H1 (cell line): ENCODE data around the gene PTPRC. TPM values are rescaled to one million over a fixed set of nuclear protein-coding genes. Genes with fewer than 3 reads are reported as not detected.

Source experiments
- CTCF ChIA-PET: fragments of 300-600 bp; sonication (Branson Sonifier 250); formaldehyde crosslinking; loops from one replicate; lab custom pipeline; 2021; ENCODE audit not compliant: partially characterized antibody; lab: Charles Lee
- POLR2A ChIA-PET: fragments of 300-600 bp; sonication (Branson Sonifier 250); formaldehyde crosslinking; loops from one replicate; lab custom pipeline; 2021; ENCODE audit warnings: inconsistent platforms; ENCODE audit not compliant: partially characterized antibody; lab: Charles Lee
- DNase-seq, 2 experiments: peaks; one replicate each; pipeline versions ENCODE4 v3.0.0 to v3.0.0-alpha.2; 2010 to 2022; ENCODE audit warnings: low spot score in 2 of 2, low read depth in 1 of 2, mixed read lengths in 1 of 2
- FAIRE-seq: peaks from 2 replicates; lab custom pipeline; 2011; peaks lifted over from hg19 to GRCh38; lab: Jason Lieb, UNC
- H2AFZ ChIP-seq: 2 replicates; pipeline ENCODE4 v1.8.1; 2012; ENCODE audit warnings: low read length, inconsistent platforms
- H2AK5ac ChIP-seq: 2 replicates; pipeline ENCODE4 v1.6.1; 2013; ENCODE audit warnings: low read depth, low read length
- H2BK120ac ChIP-seq: replicated peaks from 2 replicates; pipeline ENCODE3; 2013; ENCODE audit warnings: low read depth, low read length, inconsistent platforms
- H2BK12ac ChIP-seq: 2 replicates; pipeline ENCODE4 v1.6.1; 2013; ENCODE audit warnings: low read depth, low read length
- H2BK15ac ChIP-seq: 2 replicates; pipeline ENCODE4 v1.6.1; 2013; ENCODE audit warnings: low read length
- H2BK20ac ChIP-seq: 2 replicates; pipeline ENCODE4 v1.6.1; 2013; ENCODE audit warnings: low read length
- H2BK5ac ChIP-seq: 2 replicates; pipeline ENCODE4 v1.6.1; 2013; ENCODE audit warnings: low read depth, low read length
- H3K14ac ChIP-seq: 2 replicates; pipeline ENCODE4 v1.6.1; 2013; ENCODE audit warnings: inconsistent platforms; ENCODE audit not compliant: insufficient read length
- H3K18ac ChIP-seq: 2 replicates; pipeline ENCODE4 v1.6.1; 2013; ENCODE audit warnings: low read length; ENCODE audit errors: extremely low read depth
- H3K23ac ChIP-seq: 2 replicates; pipeline ENCODE4 v1.6.1; 2013; ENCODE audit warnings: inconsistent platforms; ENCODE audit not compliant: insufficient read length
- H3K23me2 ChIP-seq: 2 replicates; pipeline ENCODE4 v1.6.1; 2013; ENCODE audit warnings: low read depth, low read length
- H3K27ac ChIP-seq: 2 replicates; pipeline ENCODE4 v1.6.1; 2011; ENCODE audit warnings: low read depth, low read length, inconsistent platforms
- H3K27me3 ChIP-seq, 4 experiments: replicated peaks in 1 of 4; 1 replicate in 1 of 4; 2 replicates in 3 of 4; pipeline versions ENCODE4 v1.6.1 to v1.8.1; 2011 to 2013; ENCODE audit warnings: low read length in 3 of 4, mild to moderate bottlenecking in 3 of 4, inconsistent platforms in 2 of 4, mixed read lengths in 2 of 4, moderate library complexity in 1 of 4; ENCODE audit not compliant: control insufficient read depth in 3 of 4, insufficient read depth in 3 of 4; ENCODE audit errors: extremely low read depth in 1 of 4
- H3K36me3 ChIP-seq, 4 experiments: 2 replicates each; pipeline versions ENCODE4 v1.6.1 to v1.8.1; 2011 to 2013; ENCODE audit warnings: mild to moderate bottlenecking in 4 of 4, low read length in 3 of 4, moderate library complexity in 2 of 4, control low read depth in 1 of 4, inconsistent platforms in 1 of 4; ENCODE audit not compliant: insufficient read depth in 4 of 4, control insufficient read depth in 2 of 4
- H3K4ac ChIP-seq: replicated peaks from 2 replicates; pipeline ENCODE3; 2013; ENCODE audit warnings: low read length, low read depth, mixed read lengths, inconsistent platforms; ENCODE audit not compliant: insufficient read length
- H3K4me1 ChIP-seq, 4 experiments: replicated peaks in 1 of 4; 1 replicate in 1 of 4; 2 replicates in 3 of 4; pipeline versions ENCODE4 v1.6.1 to v1.8.1; 2011 to 2013; ENCODE audit warnings: low read length in 3 of 4, inconsistent platforms in 2 of 4, mixed read lengths in 1 of 4; ENCODE audit not compliant: insufficient read depth in 4 of 4, control insufficient read depth in 3 of 4
- H3K4me2 ChIP-seq, 2 experiments: 2 replicates each; pipeline versions ENCODE4 v1.6.1 to v1.8.1; 2011 to 2013; ENCODE audit warnings: low read depth in 2 of 2, low read length in 2 of 2, control low read depth in 1 of 2, inconsistent platforms in 1 of 2, mild to moderate bottlenecking in 1 of 2; ENCODE audit not compliant: insufficient read depth in 1 of 2
- H3K4me3 ChIP-seq, 4 experiments: fragments of 200-600, 300-600 bp in 1 of 4; sonication (generic), shearing (Covaris generic), sonication (Bioruptor Twin) in 1 of 4; 2 replicates each; pipeline versions ENCODE4 v1.5.1 to v1.8.1; 2011 to 2016; ENCODE audit warnings: low read length in 4 of 4, low read depth in 3 of 4, control low read depth in 2 of 4, inconsistent platforms in 2 of 4, mild to moderate bottlenecking in 2 of 4, mixed read lengths in 1 of 4, moderate library complexity in 1 of 4; ENCODE audit not compliant: insufficient read depth in 2 of 4; ENCODE audit errors: extremely low read depth in 1 of 4
- H3K56ac ChIP-seq: replicated peaks from 2 replicates; pipeline ENCODE3; 2013; ENCODE audit warnings: low read depth, mild to moderate bottlenecking, mixed read lengths, low read length, inconsistent platforms; ENCODE audit not compliant: insufficient read length
- H3K79me1 ChIP-seq: 2 replicates; pipeline ENCODE4 v1.6.1; 2013; ENCODE audit warnings: low read depth, low read length, control low read depth
- H3K79me2 ChIP-seq, 2 experiments: 2 replicates each; pipeline versions ENCODE4 v1.6.1 to v1.8.1; 2012 to 2013; ENCODE audit warnings: low read length in 2 of 2, mild to moderate bottlenecking in 2 of 2, inconsistent platforms in 1 of 2; ENCODE audit not compliant: insufficient read depth in 2 of 2, control insufficient read depth in 1 of 2
- H3K9ac ChIP-seq, 4 experiments: replicated peaks in 1 of 4; 1 replicate in 1 of 4; 2 replicates in 3 of 4; pipeline versions ENCODE4 v1.6.1 to v1.8.1; 2011 to 2013; ENCODE audit warnings: low read depth in 3 of 4, low read length in 3 of 4, control low read depth in 2 of 4, mild to moderate bottlenecking in 2 of 4, moderate library complexity in 2 of 4, inconsistent platforms in 1 of 4; ENCODE audit errors: extremely low read depth in 1 of 4
- H3K9me3 ChIP-seq, 2 experiments: 2 replicates each; pipeline versions ENCODE4 v1.6.1 to v1.8.1; 2012 to 2013; ENCODE audit warnings: mild to moderate bottlenecking in 2 of 2, moderate library complexity in 2 of 2, control low read depth in 1 of 2, inconsistent platforms in 1 of 2, low read depth in 1 of 2, low read length in 1 of 2, mixed read lengths in 1 of 2; ENCODE audit not compliant: insufficient read depth in 2 of 2
- H4K20me1 ChIP-seq, 2 experiments: replicated peaks in 1 of 2; 2 replicates each; pipeline versions ENCODE3 to v1.8.1; 2011 to 2013; ENCODE audit warnings: inconsistent platforms in 2 of 2, low read length in 2 of 2, mild to moderate bottlenecking in 1 of 2; ENCODE audit not compliant: insufficient read depth in 2 of 2, control insufficient read depth in 1 of 2
- H4K5ac ChIP-seq: 2 replicates; pipeline ENCODE4 v1.6.1; 2013; ENCODE audit warnings: low read length, low read depth, mixed read lengths, inconsistent platforms; ENCODE audit not compliant: insufficient read length
- H4K8ac ChIP-seq: 2 replicates; pipeline ENCODE4 v1.8.0; 2013; ENCODE audit warnings: mild to moderate bottlenecking, moderate library complexity, low read length, inconsistent platforms; ENCODE audit not compliant: insufficient read depth; ENCODE audit errors: extremely low read depth
- H4K91ac ChIP-seq: replicated peaks from 2 replicates; pipeline ENCODE3; 2013; ENCODE audit warnings: low read length, mixed read lengths, inconsistent platforms; ENCODE audit not compliant: insufficient read length
- CREB1 ChIP-seq: IDR thresholded peaks from 2 replicates; pipeline ENCODE4 v1.6.1; 2012; ENCODE audit warnings: inconsistent platforms
- EP300 ChIP-seq, 2 experiments: IDR thresholded peaks; 1 replicate in 1 of 2; 2 replicates in 1 of 2; pipeline ENCODE4 v1.6.1; 2011 to 2012; ENCODE audit warnings: low read depth in 2 of 2, low read length in 2 of 2, mild to moderate bottlenecking in 2 of 2, borderline replicate concordance in 1 of 2, inconsistent platforms in 1 of 2, moderate library complexity in 1 of 2
- EZH2 ChIP-seq: fragments of 200-600 bp; sonication (generic); IDR thresholded peaks from 2 replicates; pipeline ENCODE4 v1.7.1; 2012; ENCODE audit warnings: low read depth, mild to moderate bottlenecking, moderate library complexity, low read length, inconsistent platforms; ENCODE audit not compliant: severe bottlenecking
- FOSL1 ChIP-seq: IDR thresholded peaks from 2 replicates; pipeline ENCODE4 v1.6.1; 2011; ENCODE audit warnings: mild to moderate bottlenecking, low read depth, low read length, moderate library complexity; ENCODE audit not compliant: insufficient read depth
- POLR2AphosphoS5 ChIP-seq: IDR thresholded peaks from 2 replicates; pipeline ENCODE4 v1.6.1; 2011; ENCODE audit warnings: low read depth, low read length
- RFX5 ChIP-seq: IDR thresholded peaks from 2 replicates; pipeline ENCODE4 v1.6.1; 2011; ENCODE audit warnings: low read depth, low read length, improper control_type of control experiment, borderline replicate concordance
- SP1 ChIP-seq: IDR thresholded peaks from 2 replicates; pipeline ENCODE4 v1.6.1; 2011; ENCODE audit warnings: low read depth, low read length
- SP2 ChIP-seq: IDR thresholded peaks from 2 replicates; pipeline ENCODE4 v1.6.1; 2012; ENCODE audit warnings: mild to moderate bottlenecking, low read length, inconsistent platforms
- TAF7 ChIP-seq: optimal IDR thresholded peaks from 2 replicates; pipeline ENCODE3; 2011; ENCODE audit warnings: low read depth, mild to moderate bottlenecking, inconsistent platforms, low read length, moderate library complexity, borderline replicate concordance
- TEAD4 ChIP-seq: IDR thresholded peaks from 2 replicates; pipeline ENCODE4 v1.6.1; 2012; ENCODE audit warnings: low read depth, low read length, inconsistent platforms, mixed read lengths
- YY1 ChIP-seq: IDR thresholded peaks from 2 replicates; pipeline ENCODE4 v1.6.1; 2011; ENCODE audit warnings: low read depth, mild to moderate bottlenecking, low read length
- ZNF274 ChIP-seq: IDR thresholded peaks from 2 replicates; pipeline ENCODE4 v1.7.0; 2012; ENCODE audit warnings: low read length, borderline replicate concordance; ENCODE audit errors: extremely low read depth
- WGBS, 2 experiments: shearing (Covaris generic) in 1 of 2; methylation state at CpG; one replicate each; pipeline versions ENCODE4 v1.1.6 to v1.1.7; 2013 to 2015; ENCODE audit warnings: low lambda C conversion rate in 2 of 2, mixed read lengths in 2 of 2, inconsistent platforms in 1 of 2, low coverage in 1 of 2, missing lambda C conversion rate in 1 of 2; ENCODE audit not compliant: insufficient replicate concordance in 2 of 2, insufficient coverage in 1 of 2, insufficient read length in 1 of 2; ENCODE audit errors: extremely low coverage in 1 of 2, missing lambda C conversion rate in 1 of 2; 5-methylcytosine and 5-hydroxymethylcytosine counted together
- polyA plus RNA-seq, 7 experiments: library from polyadenylated mRNA; depleted of rRNA in 3 of 7; stranded (reverse) in 5 of 7; unstranded in 2 of 7; fragments of >200 nt in 5 of 7; fragments of 200-250 nt in 2 of 7; gene quantifications; 1 replicate in 5 of 7; 2 replicates in 1 of 7; 4 replicates in 1 of 7; pipeline versions ENCODE4 v1.2.1 to v1.2.3, GENCODE V29; 2011 to 2013; ENCODE audit warnings: missing spikeins in 2 of 7, mixed read lengths in 2 of 7
- total RNA-seq: library from RNA; stranded (reverse); fragmentation: NEBNext Ultra II Directional; extraction: Animal tissue kit (Norgen Biotek cat#: 25700); gene quantifications from 2 replicates; pipeline ENCODE4 v1.2.1, GENCODE V29; 2021
- TF ChIP-seq, protein P1 (sequence below): IDR thresholded peaks from 2 replicates; pipeline ENCODE4 v1.6.1; 2012; ENCODE audit warnings: inconsistent platforms
- TF ChIP-seq, protein P2 (sequence below): IDR thresholded peaks from 2 replicates; pipeline ENCODE4 v1.6.1; 2011; ENCODE audit warnings: low read depth, mild to moderate bottlenecking, low read length; ENCODE audit not compliant: insufficient read depth

PTPRC gene
- total and polyA plus RNA-seq, 2 of the 8 experiments (the other 6 are each of a cell fraction or from before 2014, with no cell fraction given) = 0.05 TPM; not detected in 1

DNA sequence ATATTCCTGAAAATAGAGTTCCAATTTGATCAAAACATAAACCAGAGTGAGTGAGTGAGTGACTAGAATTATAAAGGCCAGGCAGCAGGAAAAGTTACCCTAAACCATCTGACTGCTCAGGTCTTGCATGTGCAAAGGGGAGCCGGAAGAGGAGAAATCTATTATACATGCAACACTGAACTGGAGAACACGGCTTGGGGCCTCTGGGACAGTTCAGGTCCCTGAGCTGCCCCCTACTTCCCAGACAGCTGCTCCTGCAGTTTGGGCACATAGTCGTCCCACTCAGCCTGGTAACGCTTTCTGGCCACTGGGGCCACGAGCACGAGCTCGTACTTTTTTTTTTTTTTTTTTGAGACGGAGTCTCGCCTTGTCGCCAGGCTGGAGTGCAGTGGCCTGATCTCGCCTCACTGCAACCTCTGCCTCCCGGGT is 40.1 kb downstream of the PTPRC start:
- no peak overlapping the region for H2BK12ac ChIP-seq
- no peaks in the 10 kb centered on the region for H3K27me3 ChIP-seq
- H2BK5ac ChIP-seq = no peak overlapping the region
- no peak for FAIRE-seq
- no peak for DNase-seq
- no peak overlapping the region for H2BK120ac ChIP-seq
- H2AK5ac ChIP-seq = no peak overlapping the region
- no peak overlapping the region for H3K4ac ChIP-seq
- no peaks in the 10 kb centered on the region for H3K79me1 ChIP-seq
- H2AFZ ChIP-seq = no peak overlapping the region
- ChIA-PET CTCF (interaction anchor here (0.6 kb wide), 1 partner anchor 1504 kb away, joined by 3 read pairs; no protein-coding TSS in a partner anchor), POLR2A (no interaction called here)
- WGBS, 2 experiments = 86% methylated on average over 5 of the region's 12 CpGs; no CpG with 5 or more reads in 1 of the 2 experiments
- no peak overlapping the region for H4K8ac ChIP-seq
- H3K23ac ChIP-seq = no peak overlapping the region
- H2BK15ac ChIP-seq = no peak overlapping the region
- H3K9ac ChIP-seq = no peak overlapping the region
- H3K27ac ChIP-seq = no peak overlapping the region
- H3K9me3 ChIP-seq = no peaks in the 10 kb centered on the region
- H3K18ac ChIP-seq = no peak overlapping the region
- H3K14ac ChIP-seq = no peak overlapping the region
- H3K56ac ChIP-seq = no peak overlapping the region
- no peaks in the 10 kb centered on the region for H4K20me1 ChIP-seq
- no peaks in the 10 kb centered on the region for H3K79me2 ChIP-seq
- H2BK20ac ChIP-seq = no peak overlapping the region
- H3K4me2 ChIP-seq = no peak overlapping the region
- H3K4me3 ChIP-seq = no peak overlapping the region
- no peak overlapping the region for H4K91ac ChIP-seq
- no peak overlapping the region for H4K5ac ChIP-seq
- H3K4me1 ChIP-seq = no peaks in the 10 kb centered on the region
- no peaks in the 10 kb centered on the region for H3K23me2 ChIP-seq
- H3K36me3 ChIP-seq = no peaks in the 10 kb centered on the region
- TF ChIP-seq, protein P1, sequence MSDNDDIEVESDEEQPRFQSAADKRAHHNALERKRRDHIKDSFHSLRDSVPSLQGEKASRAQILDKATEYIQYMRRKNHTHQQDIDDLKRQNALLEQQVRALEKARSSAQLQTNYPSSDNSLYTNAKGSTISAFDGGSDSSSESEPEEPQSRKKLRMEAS = no peak
- TF ChIP-seq POLR2AphosphoS5 (no peak), CREB1 (no peak), RFX5 (no peak), TAF7 (no peak), ZNF274 (no peak), EZH2 (no peak), TEAD4 (no peak), FOSL1 (no peak), EP300 (IDR thresholded peaks at IDR 0.05; ENCODE audit: borderline replicate concordance in 1 of 2, low read depth in 2 of 2, low read length in 2 of 2) (no peak), YY1 (no peak), SP1 (no peak), SP2 (no peak)
- TF ChIP-seq, protein P2, sequence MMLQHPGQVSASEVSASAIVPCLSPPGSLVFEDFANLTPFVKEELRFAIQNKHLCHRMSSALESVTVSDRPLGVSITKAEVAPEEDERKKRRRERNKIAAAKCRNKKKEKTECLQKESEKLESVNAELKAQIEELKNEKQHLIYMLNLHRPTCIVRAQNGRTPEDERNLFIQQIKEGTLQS = no peak
